B cell (primary cell): ENCODE results near the gene PHF21B.

Experiments used
- CTCF ChIP-seq: fragments of 200-600 bp; IDR thresholded peaks from one replicate; pipeline ENCODE4 v1.8.0; 2022; ENCODE audit warnings: antibody characterized with exemption, mild to moderate bottlenecking
- EZH2 ChIP-seq: IDR thresholded peaks from 2 replicates; pipeline ENCODE4 v1.6.1; 2012; ENCODE audit warnings: borderline replicate concordance, low read depth, mild to moderate bottlenecking, moderate library complexity, low read length; ENCODE audit not compliant: insufficient read depth, poor library complexity, severe bottlenecking

- TF ChIP-seq CTCF: no peak
- TF ChIP-seq EZH2: no peak
Measured at GRCh38 chr22:45006111-45006963, 3.5 kb downstream of the PHF21B start.
